Tibial nerve (tissue), 4 donors: ENCODE measurements around the gene DNM3.

Experiments
- CTCF ChIP-seq, 5 experiments: fragments of 200-600 bp in 3 of 5; fragments of 450-650 bp in 2 of 5; sonication (generic) in 3 of 5; IDR thresholded peaks; one replicate each; pipeline ENCODE4 v1.5.1; 2016 to 2019; ENCODE audit warnings: antibody characterized with exemption in 5 of 5, mild to moderate bottlenecking in 3 of 5, moderate library complexity in 2 of 5
- EP300 ChIP-seq, 2 donors: sonication (generic); formaldehyde crosslinking; IDR thresholded peaks; one replicate each; pipeline ENCODE4 v1.6.1; 2017; ENCODE audit warnings: antibody characterized with exemption in 2 of 2, mild to moderate bottlenecking in 1 of 2
- POLR2A ChIP-seq, 2 donors: fragments of 450-650 bp; IDR thresholded peaks; one replicate each; pipeline ENCODE4 v1.6.1; 2017; ENCODE audit warnings: antibody characterized with exemption in 2 of 2, mild to moderate bottlenecking in 2 of 2, moderate library complexity in 2 of 2

- no peak for TF ChIP-seq CTCF (IDR thresholded peaks at IDR 0.05)
- no peak for TF ChIP-seq EP300 (IDR thresholded peaks at IDR 0.05)
- no peak for TF ChIP-seq POLR2A (IDR thresholded peaks at IDR 0.05)
These were observed 268.1 kb downstream of the DNM3 start for GRCh38 chr1:172109359-172109758.
